Suprapubic skin (tissue), 4 donors: ENCODE data around the gene CYFIP2. TPM values are rescaled to one million over a fixed set of nuclear protein-coding genes. Genes with fewer than 3 reads are reported as not detected.

Source experiments
- DNase-seq, 2 donors: peaks; one replicate each; pipeline ENCODE4 v3.0.0-alpha.2; 2019; ENCODE audit warnings: low spot score in 2 of 2
- H3K27ac ChIP-seq: fragments of 200-600 bp; sonication (generic); one replicate; pipeline ENCODE4 v1.5.1; 2019
- H3K27me3 ChIP-seq: fragments of 200-600 bp; sonication (generic); one replicate; pipeline ENCODE4 v1.5.1; 2019
- H3K36me3 ChIP-seq: fragments of 200-600 bp; sonication (generic); one replicate; pipeline ENCODE4 v1.5.1; 2019
- H3K4me1 ChIP-seq: fragments of 200-600 bp; sonication (generic); one replicate; pipeline ENCODE4 v1.5.1; 2019
- H3K4me3 ChIP-seq: fragments of 200-600 bp; sonication (generic); one replicate; pipeline ENCODE4 v1.5.1; 2019; ENCODE audit warnings: mild to moderate bottlenecking
- H3K9me3 ChIP-seq: fragments of 200-600 bp; sonication (generic); one replicate; pipeline ENCODE4 v1.5.1; 2019
- CTCF ChIP-seq, 2 donors: fragments of 200-600 bp in 1 of 2; fragments of 450-650 bp in 1 of 2; sonication (generic) in 1 of 2; IDR thresholded peaks; one replicate each; pipeline ENCODE4 v1.5.1; 2016 to 2019; ENCODE audit warnings: antibody characterized with exemption in 2 of 2, mild to moderate bottlenecking in 1 of 2, moderate library complexity in 1 of 2
- EP300 ChIP-seq: sonication (generic); formaldehyde crosslinking; IDR thresholded peaks from one replicate; pipeline ENCODE4 v1.6.1; 2017; ENCODE audit warnings: antibody characterized with exemption
- POLR2A ChIP-seq, 2 donors: fragments of 450-650 bp; IDR thresholded peaks; one replicate each; pipeline ENCODE4 v1.6.1; 2017; ENCODE audit warnings: antibody characterized with exemption in 2 of 2, mild to moderate bottlenecking in 2 of 2, moderate library complexity in 2 of 2
- POLR2AphosphoS5 ChIP-seq, 3 donors: sonication (generic); formaldehyde crosslinking; IDR thresholded peaks; one replicate each; pipeline ENCODE4 v1.6.1; 2017; ENCODE audit warnings: antibody characterized with exemption in 3 of 3
- whole genome bisulfite sequencing: methylation state at CpG from one replicate; pipeline ENCODE4 v1.1.5; 2018; 5-methylcytosine and 5-hydroxymethylcytosine counted together
- total RNA-seq, 4 donors: library from RNA; depleted of rRNA; stranded (reverse); fragments of >200 nt; gene quantifications; one replicate each; pipeline ENCODE4 v1.1.0, GENCODE V29; 2016

CYFIP2 gene
- total RNA-seq, 4 donors from 2014 or later: 12.7 to 17.1 (median 14.9) TPM

GRCh38 chr5:157354800-157355199, 88.9 kb downstream of the CYFIP2 start:
- H3K27ac ChIP-seq: no peak overlapping the region
- no peaks in the 10 kb centered on the region for H3K4me1 ChIP-seq
- no peaks in the 10 kb centered on the region for H3K36me3 ChIP-seq
- no peak for DNase-seq
- TF ChIP-seq CTCF (IDR thresholded peaks at IDR 0.05): no peak
- TF ChIP-seq EP300: no peak
- no peak for TF ChIP-seq POLR2AphosphoS5 (IDR thresholded peaks at IDR 0.05)
- TF ChIP-seq POLR2A (IDR thresholded peaks at IDR 0.05): no peak
- no peak overlapping the region for H3K4me3 ChIP-seq
- no peaks in the 10 kb centered on the region for H3K27me3 ChIP-seq
- WGBS: 61% methylated on average over 5 of the region's 5 CpGs
- H3K9me3 ChIP-seq: no peaks in the 10 kb centered on the region

- no peak for TF ChIP-seq POLR2A (IDR thresholded peaks at IDR 0.05)
- TF ChIP-seq EP300: no peak
- no peak for TF ChIP-seq CTCF (IDR thresholded peaks at IDR 0.05)
- no peak for TF ChIP-seq POLR2AphosphoS5 (IDR thresholded peaks at IDR 0.05)
- Histone ChIP-seq H3K4me3 (no peak overlapping the region), H3K36me3 (no peaks in the 10 kb centered on the region), H3K4me1 (no peaks in the 10 kb centered on the region), H3K9me3 (no peaks in the 10 kb centered on the region), H3K27ac (no peak overlapping the region), H3K27me3 (no peaks in the 10 kb centered on the region)
- 95% methylated on average over 3 of the region's 3 CpGs for WGBS
- DNase-seq: no peak
Measured at GRCh38 chr5:157356576-157356975, 90.7 kb downstream of the CYFIP2 start.

GRCh38 chr5:157357823-157358222, 91.9 kb downstream of the CYFIP2 start:
- TF ChIP-seq EP300 (no peak), POLR2AphosphoS5 (IDR thresholded peaks at IDR 0.05) (no peak), POLR2A (IDR thresholded peaks at IDR 0.05) (no peak), CTCF (IDR thresholded peaks at IDR 0.05) (no peak)
- WGBS: 94% methylated on average over 6 of the region's 6 CpGs

GRCh38 chr5:157358871-157359270, 92.9 kb downstream of the CYFIP2 start:
- Histone ChIP-seq H3K4me1 (no peaks in the 10 kb centered on the region), H3K27me3 (no peaks in the 10 kb centered on the region), H3K9me3 (no peaks in the 10 kb centered on the region), H3K36me3 (no peaks in the 10 kb centered on the region), H3K4me3 (no peak overlapping the region), H3K27ac (no peak overlapping the region)
- 97% methylated on average over 4 of the region's 4 CpGs for WGBS
- no peak for DNase-seq
- TF ChIP-seq POLR2A (IDR thresholded peaks at IDR 0.05) (no peak), EP300 (no peak), POLR2AphosphoS5 (IDR thresholded peaks at IDR 0.05) (no peak), CTCF (IDR thresholded peaks at IDR 0.05) (no peak)

More at GRCh38 chr5:157357823-157358222, 91.9 kb downstream of the CYFIP2 start:
- no peak for DNase-seq
- no peaks in the 10 kb centered on the region for H3K9me3 ChIP-seq
- H3K27me3 ChIP-seq: no peaks in the 10 kb centered on the region
- H3K4me3 ChIP-seq: no peak overlapping the region
- H3K27ac ChIP-seq: no peak overlapping the region
- H3K36me3 ChIP-seq: no peaks in the 10 kb centered on the region
- H3K4me1 ChIP-seq: no peaks in the 10 kb centered on the region

GRCh38 chr5:157359356-157360055, 93.6 kb downstream of the CYFIP2 start:
- TF ChIP-seq POLR2A (IDR thresholded peaks at IDR 0.05): no peak
- TF ChIP-seq CTCF (IDR thresholded peaks at IDR 0.05): no peak
- TF ChIP-seq EP300: no peak
- TF ChIP-seq POLR2AphosphoS5 (IDR thresholded peaks at IDR 0.05): no peak
- no peak overlapping the region for H3K4me3 ChIP-seq
- H3K27ac ChIP-seq: no peak overlapping the region
- H3K27me3 ChIP-seq: no peaks in the 10 kb centered on the region
- H3K36me3 ChIP-seq: no peaks in the 10 kb centered on the region
- H3K9me3 ChIP-seq: no peaks in the 10 kb centered on the region
- H3K4me1 ChIP-seq: no peaks in the 10 kb centered on the region
- WGBS: 71% methylated on average over 2 of the region's 2 CpGs
- DNase-seq: no peak
